Central memory CD4-positive, alpha-beta T cell (primary cell): ENCODE measurements around the gene RNF17.
A peak's percentile ranks its signal among the peaks of the same experiment; 100 is the strongest.

ENCODE experiments used
- DNase-seq: peaks from one replicate; pipeline ENCODE4 v3.0.0; 2022

RNF17 gene

GRCh38 chr13:24899601-24900000 lies 135.6 kb downstream of the RNF17 start:
- DNase-seq: no peak

- no peak for DNase-seq
Measured at GRCh38 chr13:24900507-24900906, 136.5 kb downstream of the RNF17 start.

- DNase-seq: no peak
Measured at GRCh38 chr13:24905242-24905641, 141.3 kb downstream of the RNF17 start.

GRCh38 chr13:24906268-24906667 lies 142.3 kb downstream of the RNF17 start:
- no peak for DNase-seq

- no peak for DNase-seq
Measured at GRCh38 chr13:24910502-24911132, 146.6 kb downstream of the RNF17 start.

GRCh38 chr13:24911133-24911908 lies 147.4 kb downstream of the RNF17 start:
- no peak for DNase-seq

- no peak for DNase-seq
Measured at GRCh38 chr13:24916464-24916863, 152.5 kb downstream of the RNF17 start.

GRCh38 chr13:24921003-24921402 lies 157.0 kb downstream of the RNF17 start:
- no peak for DNase-seq

- no peak for DNase-seq
Measured at GRCh38 chr13:24921881-24922280, 157.9 kb downstream of the RNF17 start.

- no peak for DNase-seq
Measured at GRCh38 chr13:24922387-24922744, 158.4 kb downstream of the RNF17 start.

GRCh38 chr13:24922745-24923591 lies 159.0 kb downstream of the RNF17 start:
- peak; percentile 88 for DNase-seq

GRCh38 chr13:24925318-24926231 lies 161.6 kb downstream of the RNF17 start:
- DNase-seq: no peak

GRCh38 chr13:24927810-24928404 lies 163.9 kb downstream of the RNF17 start:
- DNase-seq: no peak

GRCh38 chr13:24929196-24929595 lies 165.2 kb downstream of the RNF17 start:
- DNase-seq: no peak
